Measurements from ENCODE around the gene GLMN. TPM values are rescaled to one million over a fixed set of nuclear protein-coding genes. Genes with fewer than 3 reads are reported as not detected.

Gene GLMN
- total and polyA plus RNA-seq, 8 donors = 0.58 to 28.5 (median 7.1) TPM

GRCh38 chr1:92315766-92316599 lies 17.2 kb upstream of the GLMN start:
- Histone ChIP-seq H3K9me3 (no peaks in the 10 kb centered on the region), H3K4me3 (no peak overlapping the region), H3K27ac (peak overlapping the region in 1 of 5 donors; percentile 3), H3K27me3 (no peaks in the 10 kb centered on the region), H3K4me1 (no peaks in the 10 kb centered on the region), H3K36me3 (peaks cover 0 to 46% (median 29%) of the 10 kb centered on the region in 4 donors)
- WGBS, 5 donors = 80 to 86% (median 80%) methylated on average over 6 of the region's 6 CpGs
- TF ChIP-seq CTCF (IDR thresholded peaks at IDR 0.05) (no peak), EP300 (IDR thresholded peaks at IDR 0.05) (no peak), POLR2AphosphoS5 (IDR thresholded peaks at IDR 0.05) (no peak), POLR2A (IDR thresholded peaks at IDR 0.05) (no peak)
- peak in 1 of 2 donors; percentile 38 for DNase-seq
- intact Hi-C loops (cut with DNase I; ENCODE audit: low total_unique reads) = no loop called here

- H3K4me1 ChIP-seq = no peaks in the 10 kb centered on the region
- no peaks in the 10 kb centered on the region for H3K27me3 ChIP-seq
- intact Hi-C loops (cut with DNase I; ENCODE audit: low total_unique reads) = no loop called here
- no peak overlapping the region for H3K27ac ChIP-seq
- WGBS, 5 donors = 88 to 96% (median 94%) methylated on average over 1 of the region's 1 CpG
- peaks cover 0 to 31% (median 17%) of the 10 kb centered on the region in 4 donors for H3K36me3 ChIP-seq
- DNase-seq = no peak
- no peak overlapping the region for H3K4me3 ChIP-seq
- TF ChIP-seq CTCF (IDR thresholded peaks at IDR 0.05) (no peak), EP300 (IDR thresholded peaks at IDR 0.05) (no peak), POLR2A (IDR thresholded peaks at IDR 0.05) (no peak), POLR2AphosphoS5 (IDR thresholded peaks at IDR 0.05) (no peak)
- no peaks in the 10 kb centered on the region for H3K9me3 ChIP-seq
Measured at GRCh38 chr1:92314024-92314423, 15.2 kb upstream of the GLMN start.

GRCh38 chr1:92310185-92310597 lies 11.4 kb upstream of the GLMN start:
- peak in 1 of 2 donors; percentile 46 for DNase-seq
- TF ChIP-seq EP300 (IDR thresholded peaks at IDR 0.05) (no peak), CTCF (IDR thresholded peaks at IDR 0.05) (peak in 3 of 7 experiments; percentile 25 to 47 (median 45)), POLR2AphosphoS5 (IDR thresholded peaks at IDR 0.05) (no peak), POLR2A (IDR thresholded peaks at IDR 0.05) (no peak)
- intact Hi-C loops (cut with DNase I; ENCODE audit: low total_unique reads) = no loop called here
- Histone ChIP-seq H3K4me3 (no peak overlapping the region), H3K27me3 (no peaks in the 10 kb centered on the region), H3K9me3 (no peaks in the 10 kb centered on the region), H3K27ac (no peak overlapping the region), H3K36me3 (peaks cover 0 to 53% (median 47%) of the 10 kb centered on the region in 4 donors), H3K4me1 (no peaks in the 10 kb centered on the region)

- Histone ChIP-seq H3K4me1 (no peaks in the 10 kb centered on the region), H3K27ac (no peak overlapping the region), H3K9me3 (no peaks in the 10 kb centered on the region), H3K36me3 (peaks cover 4 to 62% (median 58%) of the 10 kb centered on the region in 4 donors), H3K27me3 (no peaks in the 10 kb centered on the region), H3K4me3 (no peak overlapping the region)
- DNase-seq = no peak
- WGBS, 5 donors = 79 to 85% (median 83%) methylated on average over 4 of the region's 4 CpGs
- intact Hi-C loops (cut with DNase I; ENCODE audit: low total_unique reads) = no loop called here
- no peak for TF ChIP-seq CTCF (IDR thresholded peaks at IDR 0.05)
- TF ChIP-seq EP300 (IDR thresholded peaks at IDR 0.05) = no peak
- TF ChIP-seq POLR2A (IDR thresholded peaks at IDR 0.05) = no peak
- no peak for TF ChIP-seq POLR2AphosphoS5 (IDR thresholded peaks at IDR 0.05)
Measured at GRCh38 chr1:92307980-92308379, 9.2 kb upstream of the GLMN start.

Data from stomach (tissue), 9 donors.